ENCODE measurements around the gene C3orf49.

The C3orf49 gene

DNA sequence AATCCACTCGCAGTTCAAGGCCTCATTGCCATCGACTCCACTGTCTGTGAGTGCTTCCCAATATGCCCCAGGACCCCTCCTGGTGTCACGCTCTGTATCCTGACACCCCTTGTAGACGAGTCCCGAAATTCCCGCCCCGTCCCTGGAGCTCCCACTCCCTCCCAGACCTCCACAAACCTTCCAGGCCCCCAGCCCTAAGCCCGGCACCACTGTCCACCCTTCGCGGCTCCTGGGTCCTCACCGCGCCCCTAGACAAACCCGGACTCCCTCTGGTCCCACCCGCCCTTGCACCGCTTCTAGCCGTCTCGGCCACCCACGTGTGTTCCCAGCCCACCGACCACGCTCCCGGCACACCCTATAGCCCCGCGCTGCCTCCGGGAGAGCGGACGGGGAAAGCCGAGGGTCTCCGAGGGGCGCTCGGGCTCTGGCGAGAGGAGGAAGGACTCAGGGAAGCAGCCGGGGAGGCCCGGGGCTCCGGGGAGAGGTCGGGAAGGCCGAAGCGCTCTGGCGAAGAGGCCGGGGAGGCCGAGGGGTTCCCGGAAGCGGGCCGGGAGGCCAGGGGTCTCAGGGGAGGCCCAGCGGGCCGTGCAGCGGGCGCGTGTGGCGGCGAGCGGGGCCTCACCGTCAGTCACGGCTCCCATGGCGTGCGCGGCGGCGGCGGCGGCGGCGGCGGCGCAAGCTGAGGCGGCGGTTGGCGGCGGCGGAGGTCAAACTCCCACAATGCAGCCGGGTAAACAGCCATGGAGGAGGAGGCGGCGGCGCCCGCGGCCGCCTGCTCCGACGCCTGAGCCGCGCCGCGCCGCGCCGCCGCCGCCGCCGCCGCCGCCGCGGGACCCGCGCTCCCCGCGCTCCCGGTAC is 44.3 kb downstream of the C3orf49 start, which contains the start of the genes ATXN7 and THOC7:
ATXN7 (plus strand) TSS at position 718 of the 858 bp plus-strand sequence. CDS start 48,732 bp downstream, outside the sequence.
THOC7 (minus strand) TSS at position 656 of the 858 bp plus-strand sequence; CDS start at position 641, 15 bp downstream.
- H3K27ac ChIP-seq: peak within 1 kb of the TSS; percentile 77
- no peaks in the 10 kb centered on the region for H3K27me3 ChIP-seq (ENCODE audit: control insufficient read depth, insufficient read depth, low read length)
- no peaks in the 10 kb centered on the region for H3K36me3 ChIP-seq (ENCODE audit: control insufficient read depth, insufficient read depth, low read length)
- H3K4me1 ChIP-seq: no peaks in the 10 kb centered on the region
- peak within 1 kb of the TSS; percentile 94 for H3K4me2 ChIP-seq (ENCODE audit: low read length)
- TF ChIP-seq, protein P1, sequence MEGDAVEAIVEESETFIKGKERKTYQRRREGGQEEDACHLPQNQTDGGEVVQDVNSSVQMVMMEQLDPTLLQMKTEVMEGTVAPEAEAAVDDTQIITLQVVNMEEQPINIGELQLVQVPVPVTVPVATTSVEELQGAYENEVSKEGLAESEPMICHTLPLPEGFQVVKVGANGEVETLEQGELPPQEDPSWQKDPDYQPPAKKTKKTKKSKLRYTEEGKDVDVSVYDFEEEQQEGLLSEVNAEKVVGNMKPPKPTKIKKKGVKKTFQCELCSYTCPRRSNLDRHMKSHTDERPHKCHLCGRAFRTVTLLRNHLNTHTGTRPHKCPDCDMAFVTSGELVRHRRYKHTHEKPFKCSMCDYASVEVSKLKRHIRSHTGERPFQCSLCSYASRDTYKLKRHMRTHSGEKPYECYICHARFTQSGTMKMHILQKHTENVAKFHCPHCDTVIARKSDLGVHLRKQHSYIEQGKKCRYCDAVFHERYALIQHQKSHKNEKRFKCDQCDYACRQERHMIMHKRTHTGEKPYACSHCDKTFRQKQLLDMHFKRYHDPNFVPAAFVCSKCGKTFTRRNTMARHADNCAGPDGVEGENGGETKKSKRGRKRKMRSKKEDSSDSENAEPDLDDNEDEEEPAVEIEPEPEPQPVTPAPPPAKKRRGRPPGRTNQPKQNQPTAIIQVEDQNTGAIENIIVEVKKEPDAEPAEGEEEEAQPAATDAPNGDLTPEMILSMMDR (IDR thresholded peaks at IDR 0.05): no peak
- peaks cover 11% of the 10 kb centered on the region for H3K79me2 ChIP-seq
- peak within 1 kb of the TSS; percentile 95 for H3K4me3 ChIP-seq (ENCODE audit: low read depth, low read length)
- peak within 1 kb of the TSS; percentile 99 for H2AFZ ChIP-seq
- H3K9me3 ChIP-seq (ENCODE audit: control insufficient read depth, low read length): no peaks in the 10 kb centered on the region
- H3K9ac ChIP-seq: peak within 1 kb of the TSS; percentile 96

DNA sequence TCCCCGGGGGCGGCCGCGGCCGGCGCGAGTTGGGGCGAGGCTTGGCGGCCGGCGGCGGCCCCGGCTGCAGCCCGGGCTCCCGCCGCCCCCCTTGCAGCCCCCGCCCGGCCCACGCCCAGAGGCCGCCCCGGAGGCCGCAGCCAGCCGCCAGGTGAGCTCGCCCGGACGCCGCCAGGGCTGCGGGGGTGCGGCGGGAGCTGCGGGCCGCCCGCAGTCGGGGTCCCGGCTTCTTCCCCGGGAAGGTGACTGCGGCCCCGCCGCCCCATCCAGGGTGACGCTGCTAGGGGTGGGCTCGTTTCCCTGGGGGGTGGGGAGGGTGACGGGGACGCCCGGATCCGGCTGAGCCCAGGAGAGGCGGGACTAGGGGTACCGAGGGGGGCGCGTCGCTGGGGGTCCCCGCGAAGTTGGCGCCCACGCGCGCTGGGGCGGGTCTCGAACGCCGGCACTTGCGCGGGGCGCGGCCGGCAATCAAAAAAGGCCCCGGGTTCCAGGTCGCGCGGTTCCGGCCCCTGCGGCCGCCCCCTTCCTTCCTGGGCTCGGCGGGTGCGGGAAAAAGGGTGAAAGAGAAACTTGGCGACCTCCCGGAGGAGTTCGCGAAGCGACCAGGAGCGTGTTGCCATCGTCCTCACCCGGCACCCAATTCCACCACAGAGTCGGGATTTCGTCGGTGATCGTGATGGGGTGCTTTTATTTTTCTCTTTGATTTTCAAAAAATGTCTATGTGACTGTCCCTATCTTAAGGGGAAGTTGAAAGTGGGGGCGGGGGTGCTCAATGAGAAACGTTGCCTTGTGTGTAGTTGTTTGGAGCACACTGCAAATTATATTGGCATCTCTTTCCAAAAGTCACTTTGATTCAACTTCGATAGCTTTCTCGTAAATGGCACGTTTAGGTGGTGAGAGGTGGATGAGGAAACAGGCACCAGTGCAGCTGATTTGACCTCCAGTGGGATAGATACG is 45.2 kb downstream of the C3orf49 start:
- Histone ChIP-seq H3K27me3 (ENCODE audit: control insufficient read depth, insufficient read depth, low read length) (no peaks in the 10 kb centered on the region), H3K4me1 (no peaks in the 10 kb centered on the region), H3K27ac (peak overlapping the region; percentile 57), H3K4me2 (ENCODE audit: low read length) (peak overlapping the region; percentile 75), H3K9me3 (ENCODE audit: control insufficient read depth, low read length) (no peaks in the 10 kb centered on the region), H3K9ac (peak overlapping the region; percentile 41), H3K4me3 (ENCODE audit: low read depth, low read length) (peak overlapping the region; percentile 65), H3K79me2 (peaks cover 11% of the 10 kb centered on the region), H2AFZ (peak overlapping the region; percentile 78), H3K36me3 (ENCODE audit: control insufficient read depth, insufficient read depth, low read length) (no peaks in the 10 kb centered on the region)
- TF ChIP-seq, protein P1 (IDR thresholded peaks at IDR 0.05): no peak

DNA sequence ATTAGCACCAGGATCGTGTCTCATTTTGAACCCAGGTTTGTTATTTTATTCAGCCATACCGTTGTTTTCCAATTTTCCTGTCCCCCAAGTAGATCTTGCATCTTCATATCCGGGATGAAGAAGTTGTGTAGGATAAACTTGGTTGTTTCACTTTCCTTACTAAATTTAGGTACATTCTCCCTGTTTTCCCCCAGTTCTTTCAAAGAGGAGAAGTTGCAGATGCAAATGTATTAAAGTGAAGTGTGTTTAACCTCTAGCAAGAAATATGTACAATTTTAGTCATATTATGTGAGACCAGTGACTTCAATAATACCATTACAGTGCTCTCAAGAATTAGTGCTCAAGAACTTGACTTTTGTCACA is 45.8 kb downstream of the C3orf49 start:
- H3K36me3 ChIP-seq (ENCODE audit: control insufficient read depth, insufficient read depth, low read length): no peaks in the 10 kb centered on the region
- no peaks in the 10 kb centered on the region for H3K4me1 ChIP-seq
- peak overlapping the region; percentile 75 for H3K4me2 ChIP-seq (ENCODE audit: low read length)
- H3K9me3 ChIP-seq (ENCODE audit: control insufficient read depth, low read length): no peaks in the 10 kb centered on the region
- H3K79me2 ChIP-seq: peaks cover 11% of the 10 kb centered on the region
- H3K9ac ChIP-seq: no peak overlapping the region
- peak overlapping the region; percentile 78 for H2AFZ ChIP-seq
- H3K27ac ChIP-seq: peak overlapping the region; percentile 57
- peak overlapping the region; percentile 65 for H3K4me3 ChIP-seq (ENCODE audit: low read depth, low read length)
- TF ChIP-seq, protein P1 (IDR thresholded peaks at IDR 0.05): no peak
- no peaks in the 10 kb centered on the region for H3K27me3 ChIP-seq (ENCODE audit: control insufficient read depth, insufficient read depth, low read length)

DNA sequence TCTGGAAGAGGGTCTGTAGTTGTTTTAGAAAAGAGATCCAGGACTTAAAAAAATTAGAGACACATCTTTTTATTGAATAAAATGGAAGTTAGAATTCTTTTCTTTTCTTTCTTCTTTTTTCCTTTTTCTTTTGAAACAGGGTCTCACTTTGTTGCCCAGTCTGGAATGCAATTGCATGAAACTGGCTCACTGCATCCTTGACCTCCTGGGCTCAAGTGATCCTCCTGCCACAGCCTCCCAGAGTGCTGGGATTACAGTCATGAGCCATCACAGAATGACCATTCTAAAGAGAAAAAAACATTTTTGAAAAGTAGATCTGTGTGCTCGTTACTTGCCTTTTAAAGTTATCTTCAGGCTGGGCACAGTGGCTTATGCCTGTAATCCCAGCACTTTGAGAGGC is 48.1 kb downstream of the C3orf49 start:
- Histone ChIP-seq H3K36me3 (ENCODE audit: control insufficient read depth, insufficient read depth, low read length) (no peaks in the 10 kb centered on the region), H3K4me3 (ENCODE audit: low read depth, low read length) (no peak overlapping the region), H3K4me1 (peaks cover 12% of the 10 kb centered on the region), H2AFZ (no peak overlapping the region), H3K9ac (no peak overlapping the region), H3K9me3 (ENCODE audit: control insufficient read depth, low read length) (no peaks in the 10 kb centered on the region), H3K27ac (no peak overlapping the region), H3K27me3 (ENCODE audit: control insufficient read depth, insufficient read depth, low read length) (no peaks in the 10 kb centered on the region), H3K79me2 (peaks cover 14% of the 10 kb centered on the region), H3K4me2 (ENCODE audit: low read length) (no peak overlapping the region)
- TF ChIP-seq, protein P1 (IDR thresholded peaks at IDR 0.05): no peak

Measured in parathyroid adenoma (tissue), 2 donors.